GM18507 (cell line): ENCODE results near the gene SNAI3.
A peak's percentile ranks its signal among the peaks of the same experiment; 100 is the strongest.

Experiments
- DNase-seq: peaks from one replicate; pipeline ENCODE4 v3.0.0; 2011; ENCODE audit warnings: low read depth; ENCODE audit not compliant: insufficient read length; ENCODE audit errors: extremely low spot score
- FAIRE-seq: peaks from 2 replicates; lab custom pipeline; 2011; peaks lifted over from hg19 to GRCh38; lab: Jason Lieb, UNC

SNAI3 gene

DNA sequence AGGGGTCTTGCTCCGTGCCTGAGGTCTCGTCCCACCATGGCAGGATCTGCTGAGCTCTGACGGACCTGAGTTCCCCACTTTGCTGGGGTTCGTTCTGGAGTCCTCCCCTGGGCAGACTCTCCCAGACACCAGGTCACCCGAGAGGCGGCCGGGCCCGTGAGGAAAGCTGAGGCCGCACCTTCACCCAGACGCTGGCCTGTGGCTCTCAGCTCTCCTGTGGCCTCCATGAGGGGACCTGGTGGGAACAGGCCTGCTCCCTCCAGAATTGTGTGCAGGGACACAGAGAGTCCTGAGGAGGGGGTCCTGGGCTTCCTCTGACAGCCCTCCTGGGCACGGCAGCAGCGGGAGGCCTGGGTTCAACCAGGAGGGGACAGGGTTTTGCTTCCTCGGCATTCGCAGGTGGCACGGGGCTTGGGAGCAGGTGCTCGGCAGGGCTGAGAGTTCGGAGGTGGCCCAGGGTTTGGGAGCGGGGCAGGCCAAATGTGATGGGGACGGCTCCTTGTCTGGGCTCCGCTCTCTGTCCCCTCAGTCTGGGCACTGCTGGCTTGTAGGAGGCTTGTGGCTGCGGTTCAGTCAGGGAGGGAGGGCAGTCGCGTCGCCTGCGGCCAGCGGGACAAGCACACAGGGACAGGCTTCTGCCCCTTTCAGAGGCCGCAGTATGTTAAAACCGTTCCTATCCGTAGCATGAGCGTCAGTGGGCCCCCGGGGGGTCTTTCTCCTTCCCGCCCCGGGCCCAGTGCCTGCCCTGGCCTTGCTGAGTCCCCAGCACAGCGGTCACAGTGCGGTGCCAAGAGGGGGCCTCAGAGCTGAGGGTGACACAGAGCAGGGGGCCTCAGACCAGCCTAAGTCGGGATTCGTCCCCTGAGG lies 8.1 kb upstream of the SNAI3 start:
- no peak for DNase-seq

DNA sequence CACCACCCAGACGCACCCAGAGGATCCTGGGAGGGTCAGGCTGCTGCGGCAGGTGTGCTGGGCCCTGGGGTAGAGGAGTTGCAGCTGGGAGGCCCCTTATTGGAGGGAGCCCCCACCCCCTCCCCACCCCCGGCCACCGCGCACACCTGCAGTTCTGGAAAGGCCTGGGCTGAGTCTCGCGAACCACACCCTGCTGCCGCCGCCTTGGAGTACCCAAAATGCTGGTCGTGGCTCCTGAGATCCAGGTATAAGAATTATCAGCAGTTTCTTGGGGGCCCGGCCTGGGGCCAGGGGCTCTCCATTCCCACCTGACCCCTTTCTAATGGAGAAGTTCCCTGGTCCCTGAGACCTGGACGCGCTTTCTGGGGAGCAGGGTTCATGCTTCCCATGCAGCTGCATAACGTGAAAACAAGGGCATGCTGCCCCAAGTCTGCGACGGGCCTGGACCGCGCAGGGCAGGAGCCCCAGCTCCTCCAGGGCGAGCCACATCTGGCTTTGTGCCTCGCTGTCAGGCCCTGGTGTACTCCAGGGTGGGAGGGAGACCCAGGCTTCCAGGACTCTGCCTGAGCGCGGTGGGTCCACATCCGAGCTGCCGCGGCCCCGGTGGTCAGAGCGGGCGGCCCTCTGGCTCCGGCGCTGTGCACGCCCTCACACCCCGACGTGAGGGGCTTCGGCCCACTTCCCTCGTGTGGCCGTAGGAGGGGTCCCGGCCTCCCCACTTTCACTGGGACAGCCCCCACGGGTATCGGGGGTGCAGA lies 7.3 kb upstream of the SNAI3 start:
- FAIRE-seq, result no peak
- no peak for DNase-seq

More for the DNA sequence above, 8.1 kb upstream of the SNAI3 start:
- FAIRE-seq, result no peak

DNA sequence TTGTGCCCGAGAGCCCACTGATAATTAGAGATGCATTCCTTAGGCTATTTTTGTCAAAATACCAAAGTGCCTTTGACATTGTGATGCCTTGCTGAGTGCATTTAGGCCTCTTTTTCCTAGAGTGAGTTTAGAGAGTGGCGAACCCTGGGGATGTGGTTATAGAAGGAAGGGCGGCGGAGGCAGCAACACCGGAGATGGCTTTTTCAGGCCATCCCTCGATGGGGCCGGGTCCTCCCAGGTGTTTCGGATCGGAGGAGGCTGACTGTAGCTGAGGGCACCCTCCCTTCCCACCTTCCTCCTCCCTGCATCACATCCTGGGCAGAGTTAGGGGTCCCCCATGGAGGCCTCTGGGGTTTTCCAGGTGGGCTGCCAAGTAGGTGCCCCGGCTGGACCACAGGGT lies 6.6 kb upstream of the SNAI3 start:
- DNase-seq, result no peak
- no peak for FAIRE-seq

DNA sequence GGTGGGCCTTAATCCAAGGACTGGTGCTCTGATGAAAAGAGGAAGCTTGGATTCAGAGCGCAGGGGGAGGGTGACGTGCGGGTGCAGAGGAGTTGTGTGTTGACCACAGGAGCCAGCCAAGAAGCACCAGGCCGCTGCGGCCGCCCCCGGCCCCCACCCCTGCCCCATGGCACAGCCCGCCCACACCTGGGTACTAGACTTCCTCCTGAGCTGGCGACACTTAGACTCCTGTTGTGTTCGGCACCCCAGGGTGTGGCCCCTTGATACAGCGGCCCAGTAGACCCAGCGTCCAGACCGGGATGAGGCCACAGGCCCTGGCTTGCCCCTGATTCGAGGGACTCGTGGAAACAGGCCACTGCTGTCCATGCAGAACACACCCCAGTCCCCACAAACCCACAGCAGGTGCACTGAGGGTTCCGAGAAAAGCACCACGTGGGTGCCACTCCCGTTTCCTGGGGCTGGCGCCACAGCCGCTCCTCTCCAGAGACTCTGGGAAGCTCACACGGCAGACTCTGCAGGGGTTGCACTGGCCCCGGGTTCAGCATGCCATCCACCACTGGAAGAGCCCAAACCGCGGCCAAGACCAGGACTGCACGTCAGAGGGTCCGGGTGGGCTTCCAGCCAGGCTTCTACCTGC lies 5.7 kb upstream of the SNAI3 start:
- FAIRE-seq, result no peak
- no peak for DNase-seq

DNA sequence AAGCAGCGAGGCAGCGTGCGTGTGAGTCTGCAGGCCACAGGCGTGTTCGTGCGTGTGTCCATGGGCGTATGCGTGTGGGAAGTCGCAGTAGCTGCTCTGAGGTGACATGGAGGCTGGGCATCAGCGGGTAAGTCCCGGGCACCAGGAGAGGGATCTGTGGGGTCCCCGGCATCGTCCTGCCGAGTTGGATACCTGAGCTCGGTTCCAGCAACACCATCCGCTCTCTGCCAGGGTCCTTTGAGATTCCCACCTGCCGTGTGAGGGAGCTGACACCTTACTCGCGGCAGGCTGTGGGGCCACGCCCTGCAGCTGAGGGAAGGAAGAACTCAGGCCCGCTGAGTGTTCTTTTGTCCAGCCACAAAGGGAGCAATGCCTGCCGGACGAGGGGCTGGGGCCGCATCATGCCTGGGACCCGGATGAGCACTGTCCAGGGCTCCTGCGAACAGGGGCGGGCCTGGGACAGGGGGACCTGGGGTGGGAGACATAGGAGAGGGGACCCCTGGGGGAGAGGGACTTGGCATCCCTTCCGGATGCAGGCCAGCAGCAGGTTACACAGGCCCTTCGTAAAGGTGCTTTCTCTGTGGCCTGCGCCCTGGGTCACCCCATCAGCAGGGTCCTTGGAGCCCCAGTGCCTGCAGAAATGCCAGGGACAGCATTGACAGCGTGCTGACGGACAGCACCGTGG lies 5.0 kb upstream of the SNAI3 start:
- DNase-seq, result no peak
- no peak for FAIRE-seq

DNA sequence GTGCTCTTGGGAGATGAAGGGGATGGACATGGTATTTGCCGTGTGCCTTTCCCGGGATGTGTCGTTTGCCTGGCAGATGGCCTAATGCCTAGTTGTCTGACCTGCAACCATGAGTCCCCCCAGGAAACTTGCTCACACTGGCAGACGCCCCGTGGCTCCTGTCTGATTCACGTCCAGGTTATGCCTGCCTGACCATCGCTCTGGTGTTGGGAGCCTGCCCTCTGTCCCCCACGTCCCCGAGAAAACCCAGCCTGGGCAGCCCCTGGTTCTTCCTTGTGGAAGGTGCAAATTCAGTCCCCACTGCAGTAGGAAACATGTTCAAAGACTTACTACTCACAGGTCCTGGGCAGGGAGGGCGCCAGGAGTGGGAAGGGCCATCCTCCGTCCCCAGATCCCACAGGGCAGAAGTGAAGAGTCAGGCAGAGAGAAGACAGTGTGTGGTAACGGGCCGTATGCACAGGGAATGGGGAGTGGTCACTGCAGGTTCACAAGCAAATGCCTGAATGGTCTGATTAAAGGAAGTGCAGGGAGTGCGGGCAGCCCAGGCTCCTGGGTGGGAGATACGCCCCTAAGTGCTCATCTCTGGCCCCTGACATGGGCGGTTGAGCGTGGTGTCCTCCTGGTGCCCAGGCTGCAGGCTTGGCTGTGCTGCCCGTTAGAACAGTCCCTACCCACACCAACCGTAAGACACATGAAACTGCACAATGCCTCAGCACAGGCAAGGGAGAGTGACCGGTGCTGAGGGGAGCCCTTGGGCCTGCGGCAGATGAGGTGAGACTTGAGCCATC lies 4.2 kb upstream of the SNAI3 start:
- FAIRE-seq, result no peak
- DNase-seq, result no peak

DNA sequence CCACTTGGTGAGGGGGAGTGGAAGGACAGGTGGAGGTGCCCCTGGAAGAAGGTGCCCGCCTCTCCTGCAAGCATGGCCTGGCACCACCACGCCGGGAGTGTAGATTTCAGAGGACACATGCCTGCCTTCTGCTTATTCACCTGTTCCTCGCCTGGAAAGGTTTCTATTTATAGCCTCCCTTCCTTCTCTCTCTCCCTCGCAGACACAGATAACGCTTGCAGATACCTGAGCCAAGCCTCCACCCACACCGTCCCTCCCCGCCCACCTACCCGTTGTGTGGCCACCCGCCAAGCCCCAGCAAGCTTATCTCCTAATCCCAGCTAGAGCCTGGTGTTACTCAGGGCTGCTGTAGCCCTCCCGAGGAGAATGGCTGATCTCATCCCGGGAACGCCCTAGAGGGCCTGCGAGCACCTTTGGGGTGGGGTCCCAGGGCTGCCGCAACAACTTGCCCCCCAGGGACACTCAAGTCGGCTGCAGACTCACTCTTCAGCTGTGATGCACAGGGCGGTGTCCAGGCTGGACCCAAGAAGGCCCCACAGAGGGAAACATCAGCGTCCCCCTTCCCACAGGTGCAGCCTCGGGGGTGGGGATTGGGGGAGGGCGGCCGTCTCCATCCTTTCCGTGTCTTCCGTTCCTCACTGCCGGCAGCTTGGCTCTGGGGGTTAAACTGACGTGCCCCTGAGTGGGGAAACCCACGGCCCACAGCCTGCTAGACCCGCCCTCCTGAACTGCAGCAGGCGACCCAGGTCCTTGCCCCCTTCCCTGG lies 1.9 kb upstream of the SNAI3 start:
- DNase-seq (no peak), FAIRE-seq (no peak)

DNA sequence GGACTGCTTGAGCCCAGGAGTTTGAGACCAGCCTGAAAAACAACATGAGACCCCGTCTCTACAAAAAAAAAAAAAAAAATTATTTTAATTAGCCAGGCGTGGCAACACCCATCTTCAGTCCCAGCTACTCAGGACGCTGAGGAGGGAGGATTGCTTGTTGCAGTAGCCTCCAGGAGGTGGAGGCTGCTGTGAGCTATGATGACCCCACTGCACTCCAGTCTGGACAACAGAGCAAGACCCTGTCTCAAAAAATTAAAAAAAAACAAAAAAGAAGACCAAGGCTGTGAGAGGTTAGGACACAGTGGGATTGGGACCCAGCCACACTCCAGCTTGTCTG lies 1.3 kb upstream of the SNAI3 start:
- DNase-seq (no peak), FAIRE-seq (no peak)

DNA sequence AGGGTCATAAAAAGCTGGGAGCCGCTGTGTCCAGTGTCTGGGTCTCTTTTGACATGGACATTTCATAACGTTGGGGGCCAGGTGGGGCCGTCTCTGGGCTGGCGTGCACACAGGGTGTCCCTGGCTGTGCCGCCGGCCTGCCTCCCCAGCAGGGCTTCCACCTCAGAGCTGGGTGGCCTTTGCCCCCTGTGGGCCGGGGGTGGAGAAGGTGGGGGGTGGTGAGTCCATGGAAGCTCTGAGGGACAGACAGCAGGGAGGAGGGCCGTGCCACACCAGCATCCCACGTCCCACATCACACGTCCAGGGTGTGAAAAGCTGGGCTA lies 908 bp upstream of the SNAI3 start:
- DNase-seq (no peak), FAIRE-seq (no peak)

DNA sequence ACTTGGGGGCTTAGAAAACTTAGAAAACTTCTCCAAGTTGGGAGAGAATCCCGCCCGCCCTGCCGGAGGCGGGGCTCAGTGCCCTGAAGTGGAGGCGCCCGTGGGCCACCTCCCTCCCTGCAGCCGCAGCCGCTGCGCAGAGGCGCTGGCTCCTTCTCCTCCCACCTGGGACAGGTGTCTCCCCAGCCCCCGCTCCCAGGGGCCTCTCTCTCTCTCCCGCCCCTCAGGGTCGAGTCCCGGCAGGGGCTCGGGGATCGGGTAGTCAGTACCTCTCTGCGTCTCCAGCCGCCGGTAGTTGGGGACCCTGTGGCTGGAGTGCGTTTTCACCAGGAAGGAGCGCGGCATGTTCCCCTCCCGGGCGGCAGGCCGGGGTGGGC lies 257 bp downstream of the SNAI3 start:
- DNase-seq, result no peak
- FAIRE-seq, result no peak

DNA sequence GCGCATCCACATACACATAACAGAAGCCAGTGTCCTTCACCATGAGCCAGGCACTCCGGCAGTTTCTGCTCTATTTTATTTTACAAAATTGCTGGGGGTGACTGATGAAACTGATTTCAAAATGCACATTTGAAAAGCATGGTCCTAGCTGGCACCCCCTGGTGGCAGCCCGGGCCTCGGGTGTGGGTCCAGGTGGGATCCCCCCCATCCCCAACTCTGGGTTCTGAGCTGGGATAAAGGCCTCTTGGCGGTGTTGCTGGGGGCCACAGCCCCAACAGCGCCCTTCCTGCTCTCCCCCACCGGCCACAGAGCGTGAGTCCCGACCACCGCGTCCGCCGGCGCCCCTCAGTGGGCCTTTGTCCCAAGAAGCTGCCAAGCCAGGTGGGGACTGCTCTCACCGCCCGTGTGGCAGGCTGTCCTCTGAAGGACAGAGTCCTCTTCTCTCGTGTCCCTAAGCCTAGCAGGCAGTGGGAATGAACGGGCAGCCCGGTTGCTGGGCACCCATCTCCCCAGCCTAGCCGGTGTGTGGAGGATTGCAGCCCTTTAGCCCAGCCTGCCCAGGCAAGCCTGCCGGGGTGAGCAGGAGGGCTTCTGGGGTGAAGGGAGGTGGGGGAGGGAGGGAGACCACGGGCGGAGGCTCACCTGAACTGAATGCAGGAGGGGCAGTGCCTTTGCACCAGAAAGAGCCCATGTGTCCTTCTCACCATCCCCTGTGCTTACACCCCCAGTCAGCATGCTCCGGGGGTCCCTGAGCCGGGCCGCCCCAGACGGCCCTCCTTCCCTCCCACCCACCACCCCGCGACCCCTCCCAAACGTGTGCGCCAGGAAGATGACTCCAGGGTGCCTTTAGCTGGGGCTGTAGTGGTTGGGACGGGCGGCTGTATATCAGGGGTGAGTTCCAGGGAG lies 898 bp downstream of the SNAI3 start:
- FAIRE-seq, result no peak
- DNase-seq, result no peak

DNA sequence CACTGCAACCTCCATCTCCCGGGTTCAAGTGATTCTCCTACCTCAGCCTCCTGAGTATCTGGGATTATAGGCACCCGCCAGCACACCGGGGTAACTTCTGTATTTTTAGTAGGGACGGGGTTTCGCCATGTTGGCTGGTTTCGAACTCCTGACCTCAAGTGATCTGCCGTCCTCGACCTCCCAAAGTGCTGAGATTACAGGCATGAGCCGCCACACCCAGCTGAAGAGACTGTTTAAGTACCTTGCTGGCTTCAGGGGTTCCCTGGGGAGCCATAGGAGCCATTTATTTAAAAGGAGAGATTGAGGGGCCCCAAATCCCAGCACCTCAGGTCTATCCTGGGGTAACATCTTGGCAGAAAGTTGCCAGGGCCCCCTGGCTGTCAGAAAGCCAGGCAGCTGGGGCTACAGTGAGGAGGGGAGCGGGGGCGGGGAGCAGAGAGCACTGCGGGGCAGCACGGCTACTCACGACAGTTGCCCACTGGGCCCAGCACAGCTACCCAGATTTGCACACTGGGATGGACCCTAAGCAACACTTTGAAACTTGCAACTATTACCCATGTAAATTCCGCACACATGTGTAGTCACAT lies 1.6 kb downstream of the SNAI3 start:
- no peak for DNase-seq

DNA sequence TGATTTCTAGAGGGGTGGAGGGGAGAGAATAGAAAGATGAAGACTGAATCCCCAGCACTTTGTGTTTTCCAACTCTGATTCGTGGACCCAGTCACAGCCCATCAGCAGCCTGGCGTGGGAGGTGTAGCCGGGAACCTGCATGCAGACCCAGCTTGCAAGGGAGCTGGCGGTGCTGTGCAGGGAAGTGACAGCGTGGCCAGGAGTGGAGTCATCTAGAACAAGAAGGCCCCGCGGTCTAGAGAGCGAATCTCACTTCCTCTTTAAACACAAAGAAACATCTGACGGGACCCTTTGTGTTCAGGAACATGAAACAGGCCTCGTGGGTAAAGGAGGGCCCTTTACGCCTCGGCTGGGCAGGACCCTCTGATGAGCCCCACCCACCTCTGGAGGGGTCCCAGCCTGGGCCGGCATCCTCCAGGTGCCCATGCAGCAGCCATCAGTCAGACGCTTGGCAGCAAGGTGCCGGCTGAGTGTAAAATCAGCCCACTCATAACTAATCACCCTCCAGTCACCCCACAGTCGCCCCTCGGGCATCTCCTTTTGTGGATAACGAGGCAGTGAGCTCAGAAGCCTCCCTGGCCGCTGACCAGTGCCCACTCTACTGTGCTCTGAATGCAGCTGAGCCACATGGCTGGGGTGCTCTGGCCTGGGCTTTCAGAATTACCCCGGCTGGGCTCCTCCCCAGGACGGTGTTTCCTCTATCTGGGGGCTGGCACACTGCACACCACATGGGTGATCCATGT lies 4.4 kb downstream of the SNAI3 start:
- FAIRE-seq, result peak; percentile 94

More for the DNA sequence above, 1.6 kb downstream of the SNAI3 start:
- FAIRE-seq, result no peak

DNA sequence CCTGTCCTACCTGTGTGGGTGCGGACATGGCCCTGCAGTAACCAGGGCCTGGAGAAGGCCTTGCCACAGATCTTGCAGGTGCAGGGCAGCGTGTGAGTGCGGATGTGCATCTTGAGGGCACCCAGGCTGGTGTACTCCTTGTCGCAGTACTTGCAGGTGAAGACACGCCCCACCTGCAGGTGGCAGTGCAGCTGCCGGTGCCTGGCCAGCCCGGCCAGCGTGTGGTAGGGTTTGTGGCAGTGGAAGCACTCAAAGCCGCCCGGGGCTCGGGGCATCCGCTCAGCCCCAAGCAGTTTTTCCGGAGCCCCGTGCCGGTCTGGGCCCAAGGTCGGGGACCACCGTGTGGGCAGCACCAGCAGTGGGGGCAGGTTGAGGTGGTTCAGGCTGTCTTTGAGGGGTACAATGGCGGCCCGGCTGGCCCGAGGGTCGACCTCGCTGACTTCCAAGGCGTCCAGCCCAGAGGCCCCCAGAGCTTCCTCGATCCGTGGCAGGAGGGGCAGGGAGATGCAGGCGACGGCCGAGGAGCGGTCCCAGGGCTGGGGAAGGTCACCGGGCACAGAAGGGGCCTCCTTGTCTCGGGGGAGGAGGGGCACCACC lies 5.1 kb downstream of the SNAI3 start:
- DNase-seq (no peak), FAIRE-seq (peak; percentile 69)

More for the DNA sequence above, 4.4 kb downstream of the SNAI3 start:
- peak; percentile 81 for DNase-seq

DNA sequence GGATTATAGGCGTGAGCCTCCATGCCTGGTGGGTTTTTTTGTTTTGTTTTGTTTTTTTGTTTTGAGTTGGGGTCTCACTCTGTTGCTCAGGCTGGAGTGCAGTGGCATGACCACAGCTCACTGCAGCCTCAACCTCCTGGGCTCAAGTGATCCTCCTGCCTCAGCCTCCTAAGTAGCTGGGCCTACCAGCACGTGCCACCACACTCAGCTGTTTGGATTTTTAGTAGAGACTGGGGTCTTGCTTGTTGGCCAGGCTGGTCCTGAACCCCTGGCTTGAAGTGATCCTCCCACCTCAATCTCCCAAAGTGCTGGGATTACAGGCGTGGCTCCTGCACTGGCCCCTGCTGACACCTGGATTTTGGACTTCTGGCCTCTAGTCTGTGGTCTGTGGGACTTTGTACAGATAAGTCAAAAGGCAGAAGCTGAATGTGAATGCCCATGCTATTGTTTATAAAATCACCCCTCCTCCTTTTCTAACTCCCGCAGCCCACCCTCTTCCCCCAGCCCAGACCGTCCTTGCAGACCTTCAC lies 5.7 kb downstream of the SNAI3 start:
- no peak for DNase-seq
- FAIRE-seq, result peak; percentile 29
